Measurements from ENCODE around the gene MRAS. TPM values are rescaled to one million over a fixed set of nuclear protein-coding genes. Genes with fewer than 3 reads are reported as not detected.

MRAS gene
- total and polyA plus RNA-seq, 2 of the 8 experiments (the other 6 are each of a cell fraction or from before 2014, with no cell fraction given): 10.6 to 16.2 TPM

GRCh38 chr3:138329127-138329983 lies 19.0 kb upstream of the MRAS start, which contains the start of gene NME9:
NME9 (minus strand) TSS chr3:138329851; CDS start chr3:138329335, 516 bp downstream.
- Histone ChIP-seq H3K23me2 (ENCODE audit: low read depth, low read length) (peaks cover 5% of the 10 kb centered on the region), H3K79me1 (ENCODE audit: low read depth, low read length) (no peaks in the 10 kb centered on the region), H2AFZ (ENCODE audit: low read length) (peak within 1 kb of the TSS; percentile 99), H3K4me3 (ENCODE audit: extremely low read depth in 1 of 4, insufficient read depth in 2 of 4, low read depth in 3 of 4, low read length in 4 of 4) (peak within 1 kb of the TSS; percentile 41 to 83 (median 79)), H2BK120ac (replicated peaks; ENCODE audit: low read depth, low read length) (no peak within 1 kb of the TSS), H3K14ac (ENCODE audit: insufficient read length) (no peak within 1 kb of the TSS), H2BK12ac (ENCODE audit: low read depth, low read length) (no peak within 1 kb of the TSS; the same call in 1 of the 2 replicates), H4K91ac (replicated peaks; ENCODE audit: insufficient read length, low read length) (peak within 1 kb of the TSS; percentile 44), H3K18ac (ENCODE audit: extremely low read depth, low read length) (peak within 1 kb of the TSS; percentile 81), H2BK15ac (ENCODE audit: low read length) (peak within 1 kb of the TSS; percentile 93; the same call in 1 of the 2 replicates), H2BK5ac (ENCODE audit: low read depth, low read length) (no peak within 1 kb of the TSS), H3K4ac (replicated peaks; ENCODE audit: insufficient read length, low read depth, low read length) (no peak within 1 kb of the TSS), H3K27ac (ENCODE audit: low read depth, low read length) (no peak within 1 kb of the TSS), H3K9ac (replicated peaks in 1 of 4; ENCODE audit: extremely low read depth in 1 of 4, low read depth in 3 of 4, low read length in 3 of 4) (0 out of 7 replicates have a peak within 1 kb of the TSS, but pooled peaks of 1 of the 4 experiments have one; percentile 38), H3K27me3 (replicated peaks in 1 of 4; ENCODE audit: control insufficient read depth in 3 of 4, extremely low read depth in 1 of 4, insufficient read depth in 3 of 4, low read length in 3 of 4) (no peaks in the 10 kb centered on the region), H3K56ac (replicated peaks; ENCODE audit: insufficient read length, low read depth, low read length) (no peak within 1 kb of the TSS), H4K5ac (ENCODE audit: insufficient read length, low read depth, low read length) (peak within 1 kb of the TSS; percentile 55), H2AK5ac (ENCODE audit: low read depth, low read length) (no peak within 1 kb of the TSS), H3K23ac (ENCODE audit: insufficient read length) (no peak within 1 kb of the TSS), H3K4me2 (ENCODE audit: insufficient read depth in 1 of 2, low read depth in 2 of 2, low read length in 2 of 2) (peak within 1 kb of the TSS; percentile 69 to 96), H3K4me1 (replicated peaks in 1 of 4; ENCODE audit: control insufficient read depth in 3 of 4, insufficient read depth in 4 of 4, low read length in 3 of 4) (peaks cover 0 to 4% (median 2%) of the 10 kb centered on the region in 4 experiments; a peak in 2 of 7 replicates), H3K9me3 (ENCODE audit: insufficient read depth in 2 of 2, low read depth in 1 of 2, low read length in 1 of 2) (no peaks in the 10 kb centered on the region), H4K8ac (ENCODE audit: extremely low read depth, insufficient read depth, low read length) (peak within 1 kb of the TSS; percentile 71; the same call in 1 of the 2 replicates), H4K20me1 (replicated peaks in 1 of 2; ENCODE audit: control insufficient read depth in 1 of 2, insufficient read depth in 2 of 2, low read length in 2 of 2) (no peaks in the 10 kb centered on the region), H2BK20ac (ENCODE audit: low read length) (no peak within 1 kb of the TSS), H3K79me2 (ENCODE audit: control insufficient read depth in 1 of 2, insufficient read depth in 2 of 2, low read length in 2 of 2) (no peaks in the 10 kb centered on the region), H3K36me3 (ENCODE audit: control insufficient read depth in 2 of 4, insufficient read depth in 4 of 4, low read length in 3 of 4) (no peaks in the 10 kb centered on the region)
- FAIRE-seq: peak; percentile 82
- DNase-seq (ENCODE audit: low read depth in 1 of 2, low spot score in 2 of 2): peak; percentile 93 to 99
- CTCF ChIA-PET (ENCODE audit: partially characterized antibody): interaction anchor here (0.6 to 4.3 kb wide), 23 partner anchors 9 to 652 kb away, joined by 3 to 66 read pairs (median 4); partner anchors contain the start of gene MRAS
- POLR2A ChIA-PET (ENCODE audit: partially characterized antibody): interaction anchor here (0.7 to 1.6 kb wide), 4 partner anchors 10 to 155 kb away, joined by 3 to 5 read pairs (median 4); partner anchors contain the start of genes ARMC8, DBR1 and MRAS
- 3% methylated on average over 52 of the region's 62 CpGs; no CpG with 5 or more reads in 1 of the 2 experiments for WGBS, 2 experiments (ENCODE audit: extremely low coverage in 1 of 2, insufficient coverage in 1 of 2, insufficient read length in 1 of 2, insufficient replicate concordance in 2 of 2, low coverage in 1 of 2, low lambda C conversion rate in 2 of 2, missing lambda C conversion rate in 1 of 2)
- TF ChIP-seq POLR2AphosphoS5 (IDR thresholded peaks at IDR 0.05; ENCODE audit: low read depth, low read length) (no peak), HDAC2 (IDR thresholded peaks at IDR 0.05; ENCODE audit: borderline replicate concordance in 1 of 2, low read depth in 2 of 2, low read length in 2 of 2) (no peak), MAX (IDR thresholded peaks at IDR 0.05) (no peak), SIRT6 (IDR thresholded peaks at IDR 0.05; ENCODE audit: low read length) (no peak), TAF1 (IDR thresholded peaks at IDR 0.05; ENCODE audit: low read depth, low read length) (no peak), CHD1 (IDR thresholded peaks at IDR 0.05; ENCODE audit: low read depth, low read length) (no peak), POLR2A (IDR thresholded peaks at IDR 0.05; ENCODE audit: control extremely low read depth in 1 of 2, low read depth in 2 of 2, low read length in 2 of 2) (no peak), BACH1 (IDR thresholded peaks at IDR 0.05; ENCODE audit: low read length) (peak; percentile 25; the same call in 1 of the 2 replicates), KDM5A (IDR thresholded peaks at IDR 0.05; ENCODE audit: low read length) (no peak), RFX5 (IDR thresholded peaks at IDR 0.05; ENCODE audit: borderline replicate concordance, low read depth, low read length) (no peak), SP1 (IDR thresholded peaks at IDR 0.05; ENCODE audit: low read depth, low read length) (0 out of 2 replicates have a peak, but pooled peaks have one; percentile 57), CBX8 (IDR thresholded peaks at IDR 0.05; ENCODE audit: borderline replicate concordance, low read depth, low read length) (no peak)
